Measurements from ENCODE around the gene VWA8.
A peak's percentile ranks its signal among the peaks of the same experiment; 100 is the strongest.

The VWA8 gene

DNA sequence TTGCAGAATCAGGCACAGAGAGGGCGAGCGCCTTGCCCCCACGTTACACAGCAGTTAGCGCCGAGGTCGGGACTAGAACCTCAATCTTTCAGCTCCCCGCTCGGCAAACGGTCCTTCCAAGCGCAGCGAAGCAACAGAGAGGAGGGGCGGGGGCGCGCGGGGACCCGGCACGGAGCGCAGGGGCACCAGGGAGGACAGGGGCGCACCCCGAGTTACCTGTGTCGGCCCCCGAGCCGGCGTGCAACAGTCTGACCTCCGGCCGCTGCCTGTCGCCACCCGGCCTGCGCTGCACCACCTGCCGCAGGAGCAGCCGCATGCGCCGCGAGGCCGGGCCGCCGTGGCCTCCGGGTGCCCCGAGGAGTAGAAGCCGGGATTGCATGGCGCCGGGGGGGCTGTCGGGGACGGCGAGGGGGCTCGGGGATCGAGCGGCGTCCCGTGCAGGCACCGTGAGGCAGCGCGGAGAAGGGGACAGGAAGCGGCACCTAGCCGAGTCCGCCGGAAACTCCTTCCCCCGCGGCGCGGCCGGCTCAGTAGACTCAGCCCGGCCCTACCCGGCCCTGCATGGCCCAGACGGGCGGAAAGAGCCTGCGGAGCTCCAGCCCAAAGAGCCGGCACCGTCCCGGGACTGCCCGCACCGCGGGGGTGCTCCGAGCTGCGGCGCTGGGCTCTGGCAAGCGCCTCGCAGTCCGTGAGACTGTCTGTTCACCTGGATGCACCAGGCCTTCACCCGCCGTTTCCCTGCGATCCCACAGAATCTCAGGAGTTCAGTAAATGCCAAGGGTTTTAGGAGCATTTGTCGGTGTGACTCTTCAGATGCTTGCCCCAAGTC lies at the start of gene VWA8:
TSS of gene VWA8 (minus strand) at position 473 of the 829 bp plus-strand sequence. CDS start at position 379, 94 bp downstream.
- peak; percentile 65 to 79 for DNase-seq

DNA sequence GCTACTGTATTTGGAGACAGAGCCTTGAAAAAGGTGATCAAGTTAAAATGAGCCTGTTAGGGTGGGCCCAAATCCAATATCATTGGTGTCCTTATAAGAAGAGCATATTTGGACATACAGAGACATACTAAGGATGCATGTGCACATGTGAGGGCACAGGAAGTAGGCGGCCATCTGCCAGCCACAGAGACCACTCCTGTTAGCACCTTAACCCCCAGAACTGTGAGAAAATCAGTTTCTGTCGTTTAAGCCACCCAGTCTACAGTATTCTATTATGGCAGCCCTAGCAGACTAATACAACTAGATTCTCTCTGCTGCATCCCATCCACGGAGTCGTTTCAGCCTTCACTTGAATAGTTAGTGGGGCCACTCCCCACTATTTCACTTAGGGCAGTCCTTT lies 48.1 kb upstream of the VWA8 start:
- DNase-seq, result no peak

DNA sequence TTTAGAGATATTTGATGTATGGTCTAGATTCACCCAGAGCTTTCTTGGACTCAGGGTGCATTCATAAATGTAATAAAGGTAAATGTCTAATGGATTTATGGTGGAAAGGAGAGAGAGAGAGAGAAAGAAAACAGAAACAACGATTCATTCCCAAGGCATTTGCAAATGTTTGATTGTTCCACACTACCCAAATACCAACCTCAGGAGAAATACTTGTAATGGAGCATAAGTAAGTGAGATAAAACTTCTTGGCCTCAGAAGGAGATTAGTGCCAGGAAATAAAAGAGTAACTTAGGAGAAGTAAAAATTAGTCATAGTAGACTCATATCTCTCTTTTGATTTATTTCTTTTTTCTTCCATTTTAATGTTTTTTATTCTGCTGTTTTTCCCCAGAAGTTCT lies 46.9 kb upstream of the VWA8 start:
- no peak for DNase-seq

DNA sequence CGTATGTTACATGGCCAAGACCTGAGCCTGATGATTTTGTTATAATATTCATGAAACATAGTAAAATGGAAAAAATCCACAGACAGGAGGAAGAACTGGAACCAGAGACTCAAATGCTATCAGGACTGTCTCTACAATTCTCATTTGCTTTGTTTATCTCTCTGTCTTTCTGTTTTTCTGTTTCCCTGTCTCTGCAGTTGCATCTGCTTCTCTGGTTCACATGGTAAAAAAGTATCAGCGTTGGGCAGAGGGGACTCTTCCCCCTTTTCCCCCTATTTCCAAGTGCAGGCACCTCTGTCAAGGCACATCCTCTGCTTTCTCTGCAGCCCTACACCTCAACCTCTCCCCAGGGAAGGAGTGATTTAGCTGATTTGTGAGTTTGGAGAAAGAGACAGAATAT lies 41.2 kb upstream of the VWA8 start:
- DNase-seq, result no peak

DNA sequence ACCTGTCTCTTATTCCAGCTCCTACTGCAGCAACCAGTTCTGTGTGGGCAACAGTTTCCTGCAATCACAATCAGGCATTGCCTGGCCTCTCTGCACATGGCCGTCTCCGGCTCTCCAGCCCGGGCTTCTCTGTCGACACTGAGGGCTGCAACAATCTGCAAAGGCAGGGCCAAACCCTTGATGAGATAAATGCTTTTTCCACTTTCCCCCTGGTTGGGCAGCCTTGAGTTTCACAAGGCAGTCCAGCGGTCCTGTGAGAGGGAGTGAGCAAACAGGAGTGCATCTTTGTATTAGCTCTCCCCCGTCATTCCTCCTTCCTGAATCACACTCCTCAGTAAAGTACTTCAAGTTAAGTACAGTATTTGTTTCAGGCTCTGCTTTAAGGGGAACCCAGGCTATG lies 40.7 kb upstream of the VWA8 start:
- DNase-seq, result no peak

DNA sequence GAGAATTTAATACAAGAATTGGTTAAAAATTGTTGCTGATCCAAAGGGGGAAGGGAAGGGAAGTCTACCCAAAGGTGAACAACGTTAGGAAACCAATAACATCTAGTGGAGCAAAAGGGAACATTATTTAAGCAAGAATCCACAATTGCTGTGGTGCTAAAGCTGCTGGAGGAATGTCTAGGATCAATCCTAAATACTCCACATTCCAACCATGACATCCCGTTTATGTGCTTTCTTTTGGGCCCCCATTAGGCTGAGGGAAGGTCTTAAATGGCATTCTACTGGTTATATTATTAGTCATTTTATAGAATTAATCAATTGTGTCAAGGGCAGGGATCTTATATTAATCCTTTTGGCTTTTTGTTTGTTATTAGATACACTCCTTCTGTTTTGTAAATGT lies 39.9 kb upstream of the VWA8 start:
- DNase-seq, result no peak

DNA sequence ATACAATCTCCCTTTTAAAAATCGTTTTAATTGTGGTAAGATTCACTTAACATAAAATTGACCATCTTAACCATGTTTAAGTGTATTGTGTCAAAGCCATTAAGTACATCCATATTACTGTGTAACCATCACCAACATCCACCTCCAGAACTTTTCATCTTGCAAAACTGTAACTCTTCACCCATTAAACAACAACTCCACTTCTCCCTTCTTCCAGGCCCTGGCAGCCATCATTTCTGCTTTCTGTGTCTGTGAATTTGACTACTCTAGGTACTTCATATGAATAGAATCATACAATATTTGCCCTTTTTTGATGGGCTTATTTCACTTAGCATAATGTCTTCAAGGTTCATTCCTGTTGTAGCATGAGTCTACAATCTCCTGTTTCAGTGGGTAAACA lies 36.5 kb upstream of the VWA8 start:
- DNase-seq, result no peak

DNA sequence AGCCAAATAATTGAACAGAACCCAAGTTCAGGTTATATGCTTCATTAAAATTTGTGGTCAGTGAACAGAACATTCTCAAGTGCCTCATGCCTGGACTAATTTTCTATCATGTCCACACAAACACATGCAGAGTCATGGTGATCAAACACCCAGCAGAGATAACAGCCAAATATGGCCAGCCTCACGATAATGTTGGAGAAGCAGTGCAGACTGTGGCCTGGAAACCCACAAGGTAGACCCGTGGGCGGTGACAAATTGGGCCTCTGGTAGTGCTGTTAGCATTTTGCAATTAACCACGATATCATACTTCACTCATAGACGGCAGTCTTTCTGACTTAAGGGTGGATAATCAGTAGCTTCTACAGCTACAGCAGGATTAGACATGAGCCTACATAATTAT lies 35.0 kb upstream of the VWA8 start:
- DNase-seq, result no peak

DNA sequence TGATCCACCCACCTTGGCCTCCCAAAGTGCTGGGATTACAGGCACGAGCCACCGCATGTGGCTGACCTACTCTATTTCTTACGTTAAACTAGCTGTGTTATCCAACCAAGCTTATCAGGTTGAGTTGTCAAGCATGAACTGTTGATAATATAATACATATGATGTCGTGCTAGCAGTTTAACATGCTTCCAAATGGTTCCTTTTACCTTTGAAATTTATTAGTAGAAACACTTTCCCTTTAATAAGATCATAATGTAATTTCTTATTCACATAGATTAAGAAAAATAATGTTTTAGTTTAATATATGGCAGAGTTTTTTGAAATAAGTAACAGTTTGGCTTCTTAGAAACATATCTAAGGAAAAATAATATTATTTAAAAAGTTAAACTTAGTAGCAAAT lies 34.4 kb upstream of the VWA8 start:
- DNase-seq, result no peak

DNA sequence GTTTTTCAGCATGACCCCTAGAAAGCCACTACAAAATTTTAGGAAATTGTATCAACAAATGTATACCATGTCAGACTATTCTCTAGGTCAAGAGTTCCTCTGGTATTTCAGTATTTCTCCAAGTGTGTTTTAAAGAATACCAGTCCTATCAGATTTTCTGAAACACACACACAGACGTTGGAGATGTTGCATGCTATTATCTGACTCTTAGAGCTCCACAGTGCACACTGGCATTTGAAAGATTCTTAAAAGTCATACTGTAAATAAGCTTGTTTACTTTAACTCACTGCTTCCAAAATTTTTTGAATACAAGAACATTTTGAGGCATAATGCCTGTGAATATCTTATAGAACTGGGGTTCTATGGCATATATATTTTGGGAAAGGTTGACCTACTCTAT lies 33.8 kb upstream of the VWA8 start:
- no peak for DNase-seq

DNA sequence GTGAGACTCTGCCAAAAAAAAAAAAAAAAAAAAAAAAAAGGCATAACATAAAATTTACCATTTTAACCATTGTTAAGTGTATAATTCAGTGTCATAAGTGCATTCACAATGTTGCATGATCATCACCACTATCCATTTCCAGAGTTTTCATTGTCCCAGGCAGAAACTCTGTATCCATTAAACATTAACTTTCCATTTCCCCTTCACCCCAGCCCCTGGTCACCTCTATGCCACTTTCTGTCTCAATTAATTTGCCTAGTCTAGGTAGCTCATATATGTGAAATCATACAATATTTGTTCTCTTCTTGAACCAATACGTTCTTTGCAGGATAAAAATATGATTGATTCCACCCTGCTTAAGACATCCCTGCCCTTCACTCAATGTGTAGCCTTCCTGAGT lies 31.0 kb upstream of the VWA8 start:
- DNase-seq, result no peak

DNA sequence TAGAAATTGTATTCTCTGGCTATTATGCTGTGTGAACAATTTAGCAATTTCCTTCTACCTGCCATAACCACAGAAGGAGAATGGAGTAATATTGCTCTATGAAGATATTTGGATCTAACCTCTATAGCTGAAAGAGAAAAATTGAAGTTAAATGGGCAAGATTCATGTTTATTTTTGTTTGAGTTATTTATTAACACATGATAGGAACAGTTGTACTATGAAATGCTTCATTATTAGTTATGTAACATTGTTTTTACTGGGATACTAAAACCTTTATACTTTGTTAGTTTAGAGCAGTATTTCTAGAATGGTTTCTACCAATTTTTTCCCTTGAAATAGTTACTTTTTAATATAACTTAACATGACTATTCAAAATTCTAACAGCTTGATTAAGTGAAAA lies 27.3 kb upstream of the VWA8 start:
- DNase-seq, result no peak

DNA sequence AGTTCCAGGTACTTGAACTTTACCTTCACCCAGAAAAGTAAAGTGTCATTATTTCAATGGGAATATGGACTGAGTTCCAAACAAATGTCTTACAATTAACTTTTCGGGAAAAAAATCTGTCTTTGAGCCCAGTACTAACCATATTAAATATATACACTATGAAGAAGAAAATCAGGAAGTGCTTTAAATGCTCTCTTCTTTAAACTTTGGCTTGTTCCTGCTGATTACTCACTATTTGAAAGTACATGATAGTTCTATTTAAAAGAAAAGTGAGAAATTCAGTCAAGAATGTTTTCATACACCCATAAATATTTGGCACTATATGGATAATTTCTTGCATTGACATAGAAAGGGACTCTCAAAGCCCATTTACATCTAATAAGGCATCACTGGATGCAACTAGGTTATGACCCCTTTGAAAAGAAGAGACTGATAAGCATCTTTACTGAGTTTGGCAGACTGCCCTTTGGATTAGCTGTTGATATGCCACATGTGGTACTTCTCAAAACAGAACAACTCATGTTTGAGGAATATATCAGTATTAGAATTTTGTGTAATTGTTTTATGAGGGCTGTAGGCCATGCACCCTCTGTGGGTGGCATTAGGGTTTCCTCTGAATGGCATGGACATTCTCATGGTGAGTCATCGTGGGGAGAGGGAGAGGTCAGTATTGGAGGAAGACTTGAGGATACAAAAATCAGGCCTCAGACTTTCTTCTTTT lies 25.0 kb upstream of the VWA8 start:
- no peak for DNase-seq

DNA sequence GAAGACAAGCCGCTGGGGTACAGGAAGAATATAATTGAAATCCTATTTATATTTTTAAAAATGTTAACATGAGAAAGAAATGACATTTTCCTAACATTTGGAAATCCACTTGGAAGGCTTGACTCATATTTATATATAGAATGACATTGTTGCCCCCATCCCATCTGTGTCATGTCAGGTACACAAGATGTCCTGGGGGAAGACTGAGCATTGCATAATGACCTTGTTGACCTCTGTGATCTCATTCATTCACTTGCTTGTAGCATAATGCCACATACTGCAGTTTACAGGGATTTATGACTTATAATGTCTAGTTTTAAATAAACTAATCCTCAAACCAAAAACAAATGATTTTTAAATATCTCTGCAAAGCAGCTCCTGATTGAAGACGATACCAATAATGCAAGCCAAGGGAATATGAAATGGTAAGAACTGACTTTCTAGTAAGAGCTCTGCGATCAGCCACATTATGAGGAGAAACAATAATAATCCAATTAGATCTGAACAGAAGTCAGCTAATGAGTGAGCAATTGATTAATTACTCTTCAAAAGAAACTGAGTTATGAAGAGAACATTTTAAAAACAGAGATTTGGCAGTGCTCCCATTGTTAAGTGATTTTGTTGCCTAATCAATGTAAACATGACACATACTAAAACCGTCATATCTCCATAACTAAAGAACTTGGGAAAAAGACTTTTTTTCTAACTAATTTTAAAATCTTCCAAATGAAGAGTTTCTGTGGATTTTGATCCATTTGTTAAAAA lies 21.2 kb upstream of the VWA8 start:
- no peak for DNase-seq

DNA sequence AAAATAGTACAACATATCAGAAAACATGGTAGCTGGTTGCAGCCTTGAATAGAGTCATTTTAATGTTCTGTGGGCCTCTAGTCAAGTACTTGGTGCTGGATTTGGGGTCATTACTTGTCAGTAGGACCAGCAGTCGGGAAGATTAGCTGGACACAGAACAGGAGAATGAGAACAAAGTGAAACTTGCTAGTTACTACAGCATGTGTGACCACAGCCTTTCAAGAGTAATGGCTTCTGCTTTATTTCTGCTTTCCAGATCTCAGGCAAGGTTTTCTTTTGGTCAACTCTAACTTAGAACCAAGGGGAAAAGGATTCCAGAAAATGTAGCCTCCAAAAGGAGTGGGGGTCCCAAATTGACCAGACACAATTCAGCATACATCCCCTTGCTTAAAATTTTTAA lies 17.1 kb upstream of the VWA8 start:
- DNase-seq, result no peak

DNA sequence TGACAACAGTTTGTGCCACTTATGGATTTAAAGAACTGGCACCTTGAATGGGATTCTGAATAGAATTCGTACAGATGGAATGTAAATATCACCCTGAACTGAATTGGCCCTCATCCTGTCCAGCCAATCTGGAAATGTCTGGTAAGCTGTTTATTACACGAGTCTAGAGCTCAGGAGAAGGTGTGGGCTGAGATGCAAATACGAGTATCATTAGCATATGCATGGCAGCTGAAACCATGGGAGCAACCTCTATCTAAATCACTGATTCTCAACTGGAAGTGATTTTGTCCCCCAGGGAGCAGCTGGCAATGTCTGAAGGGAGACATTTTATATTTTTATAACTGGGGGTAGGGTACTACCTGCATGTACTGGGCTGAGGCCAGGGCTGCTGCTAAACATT lies 15.6 kb upstream of the VWA8 start:
- DNase-seq, result no peak

DNA sequence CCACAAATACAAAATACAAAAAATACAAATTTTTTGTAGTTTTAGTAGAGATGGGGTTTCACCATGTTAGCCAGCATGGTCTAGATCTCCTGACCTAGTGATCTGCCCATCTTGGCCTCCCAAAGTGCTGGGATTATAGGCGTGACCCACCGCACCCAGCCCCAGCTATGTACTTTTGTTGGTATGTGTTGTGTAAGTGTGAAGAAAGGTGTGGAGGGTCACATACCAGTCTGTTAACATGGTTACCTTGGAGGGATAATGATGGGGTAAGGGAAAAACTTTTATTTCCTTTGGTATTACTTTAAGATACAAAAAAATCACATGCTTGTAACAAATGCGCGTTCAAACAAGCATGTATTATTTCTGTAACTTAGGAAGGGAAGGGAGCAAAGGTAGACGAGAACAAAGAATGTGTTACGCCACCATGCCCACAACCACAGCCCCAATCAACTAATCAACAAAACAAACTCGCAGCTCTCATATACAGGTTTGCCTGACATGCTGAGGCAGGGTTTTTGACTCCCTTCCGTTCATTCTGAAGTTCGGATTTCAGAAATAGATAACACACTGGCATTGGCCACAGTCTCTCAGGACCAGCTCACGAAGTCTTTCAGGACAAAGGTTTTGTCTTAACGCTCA lies 13.5 kb upstream of the VWA8 start:
- no peak for DNase-seq

DNA sequence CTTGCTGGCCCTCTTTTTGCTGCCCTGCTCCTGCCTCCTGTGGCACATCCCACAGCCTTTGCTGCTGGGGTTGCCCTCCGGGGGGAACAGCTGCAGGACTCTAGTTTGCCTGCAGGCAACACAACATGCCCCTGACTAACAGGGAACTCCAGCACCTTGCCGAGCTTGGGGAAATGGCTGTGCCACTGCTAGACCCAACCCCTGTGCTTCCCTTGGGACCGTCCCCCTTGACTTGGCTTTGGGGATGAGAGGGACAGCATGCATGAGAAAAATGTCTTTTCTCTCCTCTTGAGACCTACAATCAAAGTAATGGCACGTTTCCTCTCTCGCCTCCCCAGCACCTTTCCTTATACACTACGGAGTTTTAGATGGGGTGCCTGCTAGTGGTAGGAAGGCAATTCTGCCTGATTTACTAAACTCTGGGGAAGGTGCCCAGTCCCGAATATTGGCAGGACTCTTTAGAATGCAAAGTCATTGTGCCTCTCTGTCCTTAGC lies 12.4 kb upstream of the VWA8 start:
- DNase-seq, result no peak

DNA sequence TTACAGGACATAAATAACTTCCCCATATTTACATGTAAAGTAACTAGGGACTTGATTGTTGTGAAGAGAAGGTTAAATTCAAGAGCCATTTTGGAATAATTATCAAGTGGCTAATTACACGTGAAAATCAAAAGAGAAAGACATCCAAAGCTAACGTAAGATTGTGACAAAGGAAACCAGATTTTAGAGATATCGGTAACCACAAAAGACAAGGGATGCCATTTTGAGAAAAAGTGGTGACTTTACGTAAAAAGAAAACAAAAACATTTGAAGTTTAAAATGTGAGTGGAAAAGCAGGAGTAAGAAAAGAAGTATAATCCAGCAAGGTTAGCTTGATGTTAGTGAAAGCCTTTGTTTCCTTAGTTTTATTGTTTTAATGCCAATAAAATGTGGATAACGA lies 10.9 kb upstream of the VWA8 start:
- DNase-seq, result no peak

DNA sequence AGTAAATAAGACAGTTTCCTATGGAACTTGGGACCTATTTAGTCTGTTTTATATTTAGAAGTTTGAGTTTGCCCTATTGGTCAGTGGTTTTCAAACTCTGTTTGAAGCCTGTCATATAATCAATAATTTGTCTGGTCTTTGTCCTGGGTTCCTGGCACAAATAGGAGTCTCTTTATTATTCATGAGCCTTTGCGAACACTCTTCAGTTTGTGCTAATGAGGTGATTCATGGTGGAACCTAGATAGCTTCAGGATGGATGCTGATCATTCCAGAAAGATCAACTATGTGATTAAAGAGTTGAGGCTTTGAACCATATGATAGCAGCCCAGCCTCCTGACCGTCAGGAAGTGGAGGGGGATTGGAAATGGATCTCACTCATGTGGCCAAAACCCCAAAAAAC lies 10.0 kb upstream of the VWA8 start:
- DNase-seq, result no peak

DNA sequence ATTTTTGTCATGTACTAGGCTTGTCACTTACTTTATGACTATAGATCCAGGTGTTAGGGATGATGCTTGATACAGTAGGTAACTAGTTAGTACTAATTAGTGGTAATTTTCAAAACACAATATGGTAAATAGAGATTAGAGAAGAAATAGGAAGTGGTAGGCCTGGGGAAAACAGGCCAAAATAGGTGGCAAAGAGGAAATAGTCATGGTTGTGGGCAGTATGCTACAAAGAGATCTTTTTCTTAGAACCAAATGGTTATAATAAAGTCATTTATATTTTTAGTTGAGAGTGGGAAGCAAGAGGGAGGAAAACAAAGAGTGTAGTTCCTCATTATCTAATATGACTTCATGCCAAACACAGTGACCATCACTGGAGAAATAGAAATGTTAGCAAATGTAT lies 9.1 kb upstream of the VWA8 start:
- no peak for DNase-seq

DNA sequence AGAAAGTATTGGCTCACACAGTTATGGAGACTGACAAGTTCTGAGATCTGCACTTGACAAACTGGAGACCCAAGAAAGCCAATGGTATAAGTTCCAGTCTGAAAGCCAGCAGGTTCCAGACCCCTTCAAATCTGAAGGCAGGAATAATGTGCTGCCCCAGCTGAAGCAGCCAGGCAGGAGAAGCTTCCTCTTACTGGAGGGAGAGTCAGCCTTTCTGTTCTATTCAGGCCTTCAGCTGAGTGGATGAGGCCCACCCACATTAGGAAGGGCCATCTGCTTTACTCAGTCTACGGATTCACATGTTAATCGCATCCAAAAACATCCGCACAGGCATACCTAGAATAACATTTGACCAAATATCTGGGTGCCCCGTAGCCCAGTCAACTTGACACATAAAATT lies 8.2 kb upstream of the VWA8 start:
- no peak for DNase-seq

DNA sequence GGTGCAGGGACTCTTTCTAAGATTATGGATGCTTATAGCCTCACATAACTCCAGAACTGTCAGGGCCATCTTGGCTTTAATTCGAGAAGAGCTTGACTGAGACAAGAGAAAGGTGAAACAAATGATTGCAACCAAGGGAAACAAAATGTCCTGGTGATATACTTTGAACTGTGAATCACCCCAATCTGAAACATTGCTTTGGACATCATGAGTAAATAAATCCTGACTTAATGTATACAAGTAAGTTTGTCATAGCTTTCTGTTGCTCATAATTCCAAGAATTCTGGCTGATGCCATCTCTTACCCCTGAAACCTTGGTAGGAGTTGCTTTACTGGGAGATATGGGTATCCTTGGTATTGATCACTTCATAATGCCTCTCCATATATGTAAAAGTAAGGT lies 5.8 kb upstream of the VWA8 start:
- DNase-seq, result no peak

Measured in NCI-H2081 (cell line).